ENCODE measurements around the gene FAM174C. TPM values are rescaled to one million over a fixed set of nuclear protein-coding genes. Genes with fewer than 3 reads are reported as not detected.
A peak's percentile ranks its signal among the peaks of the same experiment; 100 is the strongest.

Gene FAM174C
- polyA plus RNA-seq, 1 experiment: 16.6 TPM

GRCh38 chr19:1231729-1232637 is 43.3 kb upstream of the FAM174C start:
- ChIA-PET CTCF (interaction anchor here (0.8 kb wide), 1 partner anchor 12 kb away, joined by 3 read pairs; no protein-coding TSS in a partner anchor), POLR2A (interaction anchor here (0.7 to 1.4 kb wide), 3 partner anchors 21 to 64 kb away, joined by 3 read pairs; no protein-coding TSS in a partner anchor)
- Histone ChIP-seq H3K27me3 (ENCODE audit: control insufficient read depth, insufficient read depth, low read length) (no peaks in the 10 kb centered on the region), H3K4me3 (ENCODE audit: low read depth, low read length) (no peak overlapping the region), H3K27ac (ENCODE audit: low read depth, low read length) (peak overlapping the region; percentile 11), H3K9me3 (ENCODE audit: control insufficient read depth, insufficient read depth, low read length) (no peaks in the 10 kb centered on the region; the same call in 1 of the 2 replicates)
- DNase-seq (ENCODE audit: low read depth, low spot score): no peak
- no peak for TF ChIP-seq CTCF (IDR thresholded peaks at IDR 0.05; ENCODE audit: low read depth, low read length)

DNA sequence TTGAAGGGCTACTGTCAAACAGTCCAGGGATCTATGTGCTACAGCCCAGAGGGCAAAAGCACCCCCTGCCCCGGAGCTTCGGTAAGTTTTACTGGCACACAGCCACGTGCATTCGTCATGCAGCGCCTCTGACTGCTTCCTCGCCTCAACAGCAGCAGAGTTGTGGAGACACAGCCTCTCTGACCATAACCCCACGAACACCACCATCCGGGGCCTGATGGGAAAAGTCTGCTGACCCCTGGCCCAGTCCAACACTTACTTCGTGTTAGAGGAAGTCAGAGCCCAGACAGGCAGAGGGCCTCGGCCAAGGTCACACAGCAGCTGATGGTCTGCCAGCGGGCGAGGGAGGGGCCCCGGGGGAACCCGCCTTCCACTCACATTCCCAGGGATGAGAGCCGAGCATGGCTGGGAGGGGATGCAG is 42.7 kb upstream of the FAM174C start:
- H3K27me3 ChIP-seq (ENCODE audit: control insufficient read depth, insufficient read depth, low read length): no peaks in the 10 kb centered on the region
- no peak for DNase-seq (ENCODE audit: low read depth, low spot score)
- H3K4me3 ChIP-seq (ENCODE audit: low read depth, low read length): no peak overlapping the region
- ChIA-PET POLR2A (interaction anchor here (0.6 to 1.4 kb wide), 3 partner anchors 20 to 123 kb away, joined by 3 to 5 read pairs (median 3); no protein-coding TSS in a partner anchor), CTCF (interaction anchor here (0.8 kb wide), 1 partner anchor 11 kb away, joined by 3 read pairs; no protein-coding TSS in a partner anchor)
- no peaks in the 10 kb centered on the region; the same call in 1 of the 2 replicates for H3K9me3 ChIP-seq (ENCODE audit: control insufficient read depth, insufficient read depth, low read length)
- peak overlapping the region; percentile 11 for H3K27ac ChIP-seq (ENCODE audit: low read depth, low read length)
- TF ChIP-seq CTCF (IDR thresholded peaks at IDR 0.05; ENCODE audit: low read depth, low read length): no peak

DNA sequence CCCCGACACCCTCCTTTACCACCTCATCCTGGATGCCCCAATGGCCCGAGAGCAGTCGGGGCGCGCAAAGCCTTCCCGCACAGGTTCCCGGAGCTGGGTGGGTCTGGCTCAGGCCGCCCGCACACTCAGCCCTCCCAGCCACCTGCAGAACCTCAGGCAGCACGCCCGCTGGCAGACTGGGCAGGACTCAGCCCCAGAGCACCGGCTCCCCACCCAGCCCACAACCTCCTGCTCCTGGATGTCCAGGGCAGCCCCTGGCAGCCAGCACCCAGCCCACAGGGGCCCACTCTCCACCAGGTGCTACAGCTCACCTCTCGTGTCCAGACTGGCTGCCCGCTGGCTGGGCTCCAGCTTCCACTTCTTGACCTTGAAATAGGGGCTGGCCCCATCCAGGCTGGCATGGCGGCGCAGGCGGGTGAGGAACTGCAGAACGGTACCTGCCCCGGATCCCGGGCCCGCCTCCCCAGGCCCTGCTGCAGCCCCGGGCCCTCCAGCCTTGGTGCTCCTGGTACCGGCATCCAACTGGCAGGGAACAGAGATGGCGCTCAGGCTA is 42.1 kb upstream of the FAM174C start:
- TF ChIP-seq CTCF (IDR thresholded peaks at IDR 0.05; ENCODE audit: low read depth, low read length): no peak
- Histone ChIP-seq H3K27me3 (ENCODE audit: control insufficient read depth, insufficient read depth, low read length) (no peaks in the 10 kb centered on the region), H3K4me3 (ENCODE audit: low read depth, low read length) (no peak overlapping the region), H3K27ac (ENCODE audit: low read depth, low read length) (peak overlapping the region; percentile 11), H3K9me3 (ENCODE audit: control insufficient read depth, insufficient read depth, low read length) (no peaks in the 10 kb centered on the region; the same call in 1 of the 2 replicates)
- ChIA-PET CTCF (no interaction called here), POLR2A (interaction anchor here (0.6 to 1.4 kb wide), 3 partner anchors 20 to 123 kb away, joined by 3 to 5 read pairs (median 3); no protein-coding TSS in a partner anchor)
- no peak for DNase-seq (ENCODE audit: low read depth, low spot score)

DNA sequence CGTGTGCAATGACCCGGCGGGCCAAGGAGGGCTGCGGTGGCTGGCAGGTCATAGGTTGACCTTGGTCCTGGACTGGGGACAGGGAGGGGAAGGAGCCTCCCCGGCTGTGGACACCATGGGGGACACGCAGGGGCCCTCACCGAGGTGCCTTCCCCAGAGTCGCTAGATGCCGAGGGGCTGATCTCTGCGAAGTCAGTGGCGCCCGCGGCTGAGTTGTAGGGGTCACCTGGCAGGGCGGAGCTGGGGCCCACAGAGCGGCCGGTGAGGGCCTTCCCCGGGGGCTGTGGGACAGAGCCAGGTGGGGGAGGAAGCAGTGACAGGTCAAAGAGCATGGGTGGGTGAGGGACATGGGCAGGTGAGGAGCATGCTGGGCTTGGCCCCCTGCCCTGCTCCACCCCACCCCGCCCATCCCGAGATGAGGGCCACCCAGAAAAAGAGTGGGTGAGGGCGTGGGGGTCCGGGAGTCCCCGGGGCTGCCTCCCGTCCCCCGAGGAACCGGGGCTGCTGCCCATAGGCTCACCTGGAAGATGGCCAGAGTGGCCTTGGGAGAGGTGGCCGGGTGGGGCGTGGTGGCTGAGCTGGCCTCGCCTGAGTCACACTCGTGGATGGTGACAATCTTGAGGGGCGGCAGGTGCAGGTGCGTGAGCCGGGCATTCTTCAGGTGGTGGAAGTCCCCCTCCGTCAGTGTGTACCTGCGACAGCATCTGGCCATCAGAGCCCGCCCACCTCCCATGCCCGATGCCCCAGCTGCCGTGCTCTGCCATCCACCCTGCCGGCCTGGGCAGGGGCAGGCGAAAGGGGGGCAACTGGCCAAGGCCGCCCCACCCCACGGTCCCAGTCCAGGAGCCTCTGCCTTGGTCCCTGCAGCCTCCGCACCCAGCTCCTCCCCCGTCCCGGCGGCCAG is 41.0 kb upstream of the FAM174C start:
- POLR2A ChIA-PET: no interaction called here
- no peaks in the 10 kb centered on the region for H3K27me3 ChIP-seq (ENCODE audit: control insufficient read depth, insufficient read depth, low read length)
- no peak for DNase-seq (ENCODE audit: low read depth, low spot score)
- no peak overlapping the region for H3K4me3 ChIP-seq (ENCODE audit: low read depth, low read length)
- CTCF ChIA-PET: interaction anchor here (1.0 kb wide), 1 partner anchor 10 kb away, joined by 3 read pairs; no protein-coding TSS in a partner anchor
- no peaks in the 10 kb centered on the region; the same call in 1 of the 2 replicates for H3K9me3 ChIP-seq (ENCODE audit: control insufficient read depth, insufficient read depth, low read length)
- no peak for TF ChIP-seq CTCF (IDR thresholded peaks at IDR 0.05; ENCODE audit: low read depth, low read length)
- no peak overlapping the region for H3K27ac ChIP-seq (ENCODE audit: low read depth, low read length)
